Endothelial cell of umbilical vein (primary cell): ENCODE results near the gene GNE. TPM values are rescaled to one million over a fixed set of nuclear protein-coding genes. Genes with fewer than 3 reads are reported as not detected.

ENCODE experiments used
- BruUV-seq: library from RNA; stranded (reverse); fragments of 400-500 nt; replicated peaks from 2 replicates; lab custom pipeline; 2021; lab: Mats Ljungman, UMichigan
- CTCF ChIA-PET: fragments of 300-600, 350-600 bp; sonication (Branson Sonifier 250); formaldehyde crosslinking; loops from one replicate; lab custom pipeline; 2021; ENCODE audit warnings: antibody characterized with exemption, inconsistent platforms; lab: Charles Lee
- POLR2A ChIA-PET: fragments of 300-600, 350-600 bp; sonication (Branson Sonifier 250); formaldehyde crosslinking; loops from one replicate; lab custom pipeline; 2021; ENCODE audit warnings: antibody characterized with exemption, inconsistent platforms; lab: Charles Lee
- DNase-seq: peaks from one replicate; pipeline ENCODE4 v3.0.0-alpha.2; 2011; ENCODE audit warnings: low read depth, low spot score
- FAIRE-seq: peaks from 2 replicates; lab custom pipeline; 2011; peaks lifted over from hg19 to GRCh38; lab: Jason Lieb, UNC
- H2AFZ ChIP-seq: 2 replicates; pipeline ENCODE4 v1.6.0; 2012; ENCODE audit warnings: low read depth, low read length, control low read depth, inconsistent platforms
- H3K27ac ChIP-seq: 2 replicates; pipeline ENCODE4 v1.5.1; 2011; ENCODE audit warnings: low read depth, mild to moderate bottlenecking, control low read depth, low read length, moderate library complexity; ENCODE audit not compliant: insufficient read depth
- H3K27me3 ChIP-seq, 2 experiments: 2 replicates each; pipeline versions ENCODE4 v1.6.0 to v1.6.1; 2011; ENCODE audit warnings: low read length in 2 of 2, mixed read lengths in 1 of 2; ENCODE audit not compliant: control insufficient read depth in 2 of 2, insufficient read depth in 2 of 2
- H3K36me3 ChIP-seq, 2 experiments: 2 replicates in 1 of 2; 3 replicates in 1 of 2; pipeline ENCODE4 v1.5.1; 2011; ENCODE audit warnings: low read length in 2 of 2, mild to moderate bottlenecking in 1 of 2, moderate library complexity in 1 of 2; ENCODE audit not compliant: control insufficient read depth in 2 of 2, insufficient read depth in 2 of 2; ENCODE audit errors: extremely low read depth in 1 of 2
- H3K4me1 ChIP-seq: 3 replicates; pipeline ENCODE4 v1.5.1; 2011; ENCODE audit warnings: mild to moderate bottlenecking, low read length; ENCODE audit not compliant: control insufficient read depth, insufficient read depth; ENCODE audit errors: extremely low read depth
- H3K4me2 ChIP-seq: 2 replicates; pipeline ENCODE4 v1.6.1; 2011; ENCODE audit warnings: low read length, control low read depth, mixed read lengths; ENCODE audit not compliant: insufficient read depth
- H3K4me3 ChIP-seq, 3 experiments: fragments of 200-600 bp in 1 of 3; sonication (generic), shearing (Covaris generic) in 1 of 3; replicated peaks in 1 of 3; 2 replicates each; pipeline ENCODE4 v1.5.1; 2011 to 2016; ENCODE audit warnings: control low read depth in 3 of 3, low read length in 3 of 3, mild to moderate bottlenecking in 2 of 3, inconsistent platforms in 1 of 3, low read depth in 1 of 3, moderate library complexity in 1 of 3; ENCODE audit not compliant: insufficient read depth in 1 of 3
- H3K79me2 ChIP-seq: 2 replicates; pipeline ENCODE4 v1.6.0; 2012; ENCODE audit warnings: low read length, inconsistent platforms; ENCODE audit not compliant: control insufficient read depth, insufficient read depth
- H3K9ac ChIP-seq: replicated peaks from 2 replicates; pipeline ENCODE3; 2011; ENCODE audit warnings: low read length, control low read depth; ENCODE audit not compliant: insufficient read depth; ENCODE audit errors: extremely low read depth
- H3K9me1 ChIP-seq: replicated peaks from 3 replicates; pipeline ENCODE4 v1.6.0; 2011; ENCODE audit warnings: mild to moderate bottlenecking, low read length; ENCODE audit not compliant: control insufficient read depth, insufficient read depth; ENCODE audit errors: extremely low read depth
- H3K9me3 ChIP-seq: replicated peaks from 2 replicates; pipeline ENCODE4 v1.5.1; 2012; ENCODE audit warnings: low read length, inconsistent platforms; ENCODE audit not compliant: control insufficient read depth, insufficient read depth
- H4K20me1 ChIP-seq: replicated peaks from 2 replicates; pipeline ENCODE3; 2011; ENCODE audit warnings: mild to moderate bottlenecking, low read length; ENCODE audit not compliant: control insufficient read depth, insufficient read depth; ENCODE audit errors: extremely low read depth
- EZH2 ChIP-seq: IDR thresholded peaks from 2 replicates; pipeline ENCODE4 v1.6.1; 2012; ENCODE audit warnings: borderline replicate concordance, low read depth, mild to moderate bottlenecking, moderate library complexity, low read length, inconsistent platforms; ENCODE audit not compliant: severe bottlenecking
- FOS ChIP-seq: IDR thresholded peaks from 2 replicates; pipeline ENCODE4 v1.6.1; 2011; ENCODE audit warnings: mild to moderate bottlenecking, low read length, moderate library complexity, borderline replicate concordance; ENCODE audit not compliant: insufficient read depth
- GATA2 ChIP-seq: IDR thresholded peaks from 2 replicates; pipeline ENCODE4 v1.7.0; 2011; ENCODE audit warnings: low read depth, mild to moderate bottlenecking, moderate library complexity, mixed read lengths, low read length; ENCODE audit not compliant: insufficient read length, insufficient read depth
- JUN ChIP-seq: IDR thresholded peaks from 2 replicates; pipeline ENCODE4 v1.6.1; 2011; ENCODE audit warnings: borderline replicate concordance, low read depth; ENCODE audit not compliant: insufficient read length, insufficient read depth
- MAX ChIP-seq: IDR thresholded peaks from 2 replicates; pipeline ENCODE4 v1.6.1; 2011; ENCODE audit not compliant: insufficient read depth, insufficient read length
- MYC ChIP-seq: IDR thresholded peaks from one replicate; pipeline ENCODE4 v1.6.1; 2011; ENCODE audit warnings: mild to moderate bottlenecking, low read depth, low read length
- POLR2A ChIP-seq: IDR thresholded peaks from 2 replicates; pipeline ENCODE4 v1.6.1; 2012; ENCODE audit warnings: low read depth, mild to moderate bottlenecking, control low read depth, low read length
- POLR2AphosphoS5 ChIP-seq: IDR thresholded peaks from 2 replicates; pipeline ENCODE4 v1.6.1; 2012; ENCODE audit warnings: low read depth, mild to moderate bottlenecking, control low read depth, low read length, moderate library complexity; ENCODE audit not compliant: insufficient read depth
- dilution Hi-C: fragments of 300-500 bp; cut with MboI; formaldehyde crosslinking; loops from one replicate; pipeline ENCODE4 v1.15.0; 2019; ENCODE audit warnings: low sequenced_read_pairs; ENCODE audit not compliant: extremely low pct_ligation_motif_present
- intact Hi-C: fragments of 100-400 bp; cut with micrococcal nuclease; formaldehyde crosslinking; loops from one replicate; pipeline ENCODE4 v1.10.0; 2022
- polyA plus RNA-seq, 4 experiments: library from polyadenylated mRNA; depleted of rRNA in 3 of 4; stranded (reverse) in 3 of 4; unstranded in 1 of 4; fragments of >200 nt; gene quantifications; 2 replicates each; pipeline versions ENCODE4 v1.2.1 to v1.2.3, GENCODE V29; 2011 to 2012; ENCODE audit warnings: missing spikeins in 1 of 4
- total RNA-seq: library from RNA; stranded (reverse); gene quantifications from 2 replicates; pipeline ENCODE4 v1.2.3, GENCODE V29; 2021
- TF ChIP-seq, protein P1 (sequence below), 2 donors: IDR thresholded peaks; 1 replicate in 1 of 2; 2 replicates in 1 of 2; pipeline ENCODE4 v1.5.1; 2011; ENCODE audit warnings: low read length in 2 of 2, mild to moderate bottlenecking in 2 of 2, moderate library complexity in 2 of 2, control low read depth in 1 of 2, inconsistent platforms in 1 of 2, low read depth in 1 of 2; ENCODE audit not compliant: insufficient read depth in 1 of 2; ENCODE audit errors: extremely low read depth in 1 of 2

The GNE gene
- total and polyA plus RNA-seq, 2 donors (not counting 3 experiments of a cell fraction or from before 2014, with no cell fraction given), result 8.5 to 11.4 TPM

- no peak overlapping the region for H3K4me2 ChIP-seq
- no peak for TF ChIP-seq MAX
- no peak for TF ChIP-seq EZH2
- no peak for TF ChIP-seq POLR2AphosphoS5
- TF ChIP-seq POLR2A, result no peak
- no peak for TF ChIP-seq JUN
- no peak for TF ChIP-seq GATA2
- TF ChIP-seq, protein P1, sequence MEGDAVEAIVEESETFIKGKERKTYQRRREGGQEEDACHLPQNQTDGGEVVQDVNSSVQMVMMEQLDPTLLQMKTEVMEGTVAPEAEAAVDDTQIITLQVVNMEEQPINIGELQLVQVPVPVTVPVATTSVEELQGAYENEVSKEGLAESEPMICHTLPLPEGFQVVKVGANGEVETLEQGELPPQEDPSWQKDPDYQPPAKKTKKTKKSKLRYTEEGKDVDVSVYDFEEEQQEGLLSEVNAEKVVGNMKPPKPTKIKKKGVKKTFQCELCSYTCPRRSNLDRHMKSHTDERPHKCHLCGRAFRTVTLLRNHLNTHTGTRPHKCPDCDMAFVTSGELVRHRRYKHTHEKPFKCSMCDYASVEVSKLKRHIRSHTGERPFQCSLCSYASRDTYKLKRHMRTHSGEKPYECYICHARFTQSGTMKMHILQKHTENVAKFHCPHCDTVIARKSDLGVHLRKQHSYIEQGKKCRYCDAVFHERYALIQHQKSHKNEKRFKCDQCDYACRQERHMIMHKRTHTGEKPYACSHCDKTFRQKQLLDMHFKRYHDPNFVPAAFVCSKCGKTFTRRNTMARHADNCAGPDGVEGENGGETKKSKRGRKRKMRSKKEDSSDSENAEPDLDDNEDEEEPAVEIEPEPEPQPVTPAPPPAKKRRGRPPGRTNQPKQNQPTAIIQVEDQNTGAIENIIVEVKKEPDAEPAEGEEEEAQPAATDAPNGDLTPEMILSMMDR (IDR thresholded peaks at IDR 0.05; ENCODE audit: extremely low read depth in 1 of 2, insufficient read depth in 1 of 2, low read depth in 1 of 2, low read length in 2 of 2), result no peak
- TF ChIP-seq FOS, result no peak
- no peak for TF ChIP-seq MYC
- H3K9ac ChIP-seq, result no peak overlapping the region
- intact Hi-C loops (no loop called here), dilution Hi-C loops (no loop called here)
- H3K9me1 ChIP-seq, result no peaks in the 10 kb centered on the region
- no peaks in the 10 kb centered on the region for H3K36me3 ChIP-seq
- ChIA-PET CTCF (no interaction called here), POLR2A (no interaction called here)
- FAIRE-seq (no peak), DNase-seq (no peak)
- peaks cover 4% of the 10 kb centered on the region for H3K4me1 ChIP-seq
- no peaks in the 10 kb centered on the region for H3K79me2 ChIP-seq
- no TSS peak for BruUV-seq
- no peak overlapping the region for H3K4me3 ChIP-seq
- H3K27ac ChIP-seq, result no peak overlapping the region
- H3K27me3 ChIP-seq, result no peaks in the 10 kb centered on the region
- H2AFZ ChIP-seq, result no peak overlapping the region
- no peaks in the 10 kb centered on the region for H4K20me1 ChIP-seq
- no peaks in the 10 kb centered on the region for H3K9me3 ChIP-seq
Measured at GRCh38 chr9:36293171-36293570, 34.9 kb upstream of the GNE start.
